ENCODE measurements around the gene SH2D3C. TPM values are rescaled to one million over a fixed set of nuclear protein-coding genes. Genes with fewer than 3 reads are reported as not detected.

The SH2D3C gene
- total RNA-seq, result 2.5 and 2.6 TPM in 2 replicates

DNA sequence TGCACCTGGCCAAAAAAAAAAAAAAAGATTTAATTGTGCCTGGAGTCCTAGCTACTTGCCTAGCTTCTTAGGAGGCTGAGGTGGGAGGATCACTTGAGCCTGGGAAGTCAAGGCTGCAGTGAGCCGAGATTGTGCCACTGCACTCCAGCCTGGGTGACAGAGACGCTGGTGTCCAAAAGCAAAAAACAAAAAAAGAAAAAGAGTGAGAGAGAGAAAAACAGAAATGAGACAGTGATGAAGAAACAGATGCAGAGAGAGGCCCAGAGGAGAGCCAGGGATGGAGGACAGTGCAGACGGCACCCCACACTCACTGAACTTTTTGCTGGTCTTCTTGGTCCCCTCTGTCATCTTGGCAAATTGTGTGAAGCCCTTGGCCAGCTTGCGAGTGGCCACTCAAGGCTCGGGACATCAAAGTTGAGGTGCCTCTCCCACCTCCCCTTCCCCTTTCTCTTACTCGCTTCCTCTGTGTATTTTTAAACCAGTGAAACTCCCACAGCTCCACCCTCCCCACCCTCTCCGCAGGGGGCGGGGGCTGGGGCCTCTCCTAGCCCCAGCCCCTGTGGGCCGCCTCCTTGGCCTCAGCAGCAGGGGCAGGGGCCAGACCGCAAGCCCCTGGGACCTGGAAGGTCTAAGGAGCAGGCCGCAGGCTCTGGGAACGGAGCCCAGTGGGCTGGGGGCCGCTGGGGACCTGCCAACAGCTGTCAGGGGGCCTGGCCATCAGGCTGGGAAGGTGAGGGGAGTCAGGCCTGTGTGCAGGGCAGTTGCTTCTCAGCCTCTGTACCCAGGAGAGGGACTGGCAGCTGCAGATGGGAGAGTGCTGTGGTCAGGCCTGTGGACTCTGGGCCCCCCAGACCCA lies at the start of gene SH2D3C:
Gene SH2D3C, minus strand, starts transcription at position 387 of the 856 bp plus-strand sequence. Its CDS starts 39 bp downstream, at position 348.

DNA sequence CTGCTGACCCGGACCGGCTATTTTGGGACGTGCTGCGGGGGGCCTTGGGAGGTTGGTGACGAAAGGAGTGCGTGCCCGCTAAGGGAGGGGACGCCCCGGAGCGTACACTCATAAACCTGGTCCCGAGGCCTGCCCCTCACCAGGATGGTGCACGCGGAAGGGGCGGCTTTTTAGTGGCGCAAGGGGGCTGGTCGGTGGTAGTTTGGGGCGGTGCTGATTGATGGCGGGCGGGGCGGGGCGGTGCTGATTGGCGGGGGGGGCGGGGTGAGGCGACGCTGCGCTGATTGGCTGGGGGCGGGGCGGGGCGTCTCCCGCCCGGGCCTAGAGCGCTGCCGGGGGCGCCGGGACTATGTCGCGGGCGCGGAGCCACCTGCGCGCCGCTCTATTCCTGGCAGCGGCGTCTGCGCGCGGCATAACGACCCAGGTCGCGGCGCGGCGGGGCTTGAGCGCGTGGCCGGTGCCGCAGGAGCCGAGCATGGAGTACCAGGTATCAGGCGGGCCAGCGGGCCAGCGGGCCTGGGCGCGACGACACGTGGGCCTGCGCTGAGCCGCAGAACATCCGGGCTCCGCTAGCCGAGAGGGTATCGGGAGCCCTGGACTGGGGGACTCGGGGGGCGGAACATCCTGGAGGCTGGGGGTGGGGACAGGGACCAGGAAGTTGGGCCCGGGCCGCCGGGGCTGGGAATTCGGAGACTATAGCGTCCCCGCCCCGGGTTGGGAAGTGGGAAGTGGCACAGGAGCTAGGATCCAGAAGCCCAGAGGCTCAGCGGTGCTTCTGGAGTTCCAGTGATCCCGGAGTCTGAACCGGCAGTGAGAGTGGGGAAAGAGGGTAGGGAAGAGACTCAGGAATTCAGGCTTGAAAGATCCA lies 24.3 kb upstream of the SH2D3C start, which contains the start of gene FPGS:
Gene FPGS, plus strand, starts transcription at position 307 of the 868 bp plus-strand sequence. Its CDS starts 43 bp downstream, at position 350.

DNA sequence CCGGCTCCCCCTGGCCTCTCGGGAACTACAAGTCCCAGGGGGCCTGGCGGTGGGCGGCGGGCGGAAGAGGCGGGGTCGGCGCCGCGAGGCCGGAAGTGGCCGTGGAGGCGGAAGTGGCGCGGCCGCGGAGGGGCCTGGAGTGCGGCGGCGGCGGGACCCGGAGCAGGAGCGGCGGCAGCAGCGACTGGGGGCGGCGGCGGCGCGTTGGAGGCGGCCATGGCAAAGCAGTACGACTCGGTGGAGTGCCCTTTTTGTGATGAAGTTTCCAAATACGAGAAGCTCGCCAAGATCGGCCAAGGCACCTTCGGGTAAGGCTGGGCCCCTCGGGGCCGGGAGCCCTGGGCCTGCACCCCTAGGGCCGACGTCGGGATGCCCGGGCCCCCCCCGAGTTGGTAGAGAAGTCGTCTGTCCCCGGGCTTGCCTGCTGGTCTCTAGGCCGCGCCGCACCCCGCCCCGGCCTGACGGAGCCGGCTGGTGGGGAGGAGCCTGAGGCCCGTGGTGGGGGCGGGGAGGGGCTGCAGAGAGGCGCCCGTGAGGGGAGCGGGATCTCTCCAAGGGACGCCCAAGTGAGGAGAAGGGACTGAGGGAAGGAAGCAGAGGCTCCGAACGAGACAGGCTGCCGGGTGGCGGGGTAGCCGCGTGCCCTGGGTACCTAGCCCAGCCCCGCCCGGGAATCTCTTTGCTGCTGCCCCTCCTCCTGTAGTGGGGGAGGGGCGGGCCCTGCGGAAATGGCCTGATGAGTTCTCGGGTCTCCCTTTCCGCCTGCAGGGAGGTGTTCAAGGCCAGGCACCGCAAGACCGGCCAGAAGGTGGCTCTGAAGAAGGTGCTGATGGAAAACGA lies 7.7 kb upstream of the SH2D3C start, which contains the start of gene CDK9:
Gene CDK9, plus strand, starts transcription at position 102 of the 840 bp plus-strand sequence. Its CDS starts 115 bp downstream, at position 217.

DNA sequence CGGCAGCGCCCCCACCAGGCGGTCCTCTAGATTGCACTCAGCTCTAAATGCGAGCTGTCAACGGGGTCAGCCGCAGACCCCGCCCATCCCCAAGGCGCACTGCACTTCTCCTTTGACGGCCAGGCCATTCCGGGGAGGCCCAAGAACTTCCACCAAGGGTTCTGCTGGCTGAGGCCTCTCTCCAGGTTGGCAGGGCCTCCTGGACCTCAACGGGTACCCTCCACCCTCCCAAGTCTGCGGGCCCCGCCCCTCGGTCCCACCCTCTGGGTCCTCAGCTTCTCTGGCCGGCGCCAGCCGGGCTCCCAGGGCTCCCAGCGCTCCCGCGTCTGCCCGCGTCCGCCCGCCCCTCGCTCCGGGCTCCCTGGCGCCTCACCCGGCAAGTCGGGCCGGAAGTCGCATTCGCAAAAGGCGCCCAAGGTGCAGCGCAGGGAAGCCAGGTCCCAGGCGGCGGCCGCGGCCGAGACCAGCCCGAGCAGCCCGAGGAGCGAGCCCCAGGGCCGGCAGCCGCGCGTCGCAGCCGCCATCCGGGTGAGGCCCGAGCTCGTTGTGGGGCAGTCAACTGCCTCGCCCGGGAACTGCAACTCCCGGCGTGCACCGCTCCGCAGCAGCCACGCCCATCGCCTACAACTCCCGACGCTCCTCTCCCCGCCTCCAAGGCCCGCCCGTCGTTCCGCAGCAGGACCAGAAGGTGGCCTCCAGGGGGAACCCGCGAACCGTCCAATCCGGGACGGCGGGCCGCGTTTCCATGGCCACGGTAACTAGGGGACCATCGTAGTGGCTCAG lies 43.5 kb downstream of the SH2D3C start, which contains the start of gene TOR2A:
Gene TOR2A, minus strand, starts transcription at position 548 of the 783 bp plus-strand sequence. Its CDS starts 24 bp downstream, at position 524.

GRCh38 chr9:127715470-127716337 lies 62.8 kb downstream of the SH2D3C start, which contains the start of the genes PTRH1 and TTC16:
PTRH1 (minus strand) TSS chr9:127715663; CDS start chr9:127715639, 24 bp downstream.
TTC16 (plus strand) TSS chr9:127716079; CDS start chr9:127716146, 67 bp downstream.

DNA sequence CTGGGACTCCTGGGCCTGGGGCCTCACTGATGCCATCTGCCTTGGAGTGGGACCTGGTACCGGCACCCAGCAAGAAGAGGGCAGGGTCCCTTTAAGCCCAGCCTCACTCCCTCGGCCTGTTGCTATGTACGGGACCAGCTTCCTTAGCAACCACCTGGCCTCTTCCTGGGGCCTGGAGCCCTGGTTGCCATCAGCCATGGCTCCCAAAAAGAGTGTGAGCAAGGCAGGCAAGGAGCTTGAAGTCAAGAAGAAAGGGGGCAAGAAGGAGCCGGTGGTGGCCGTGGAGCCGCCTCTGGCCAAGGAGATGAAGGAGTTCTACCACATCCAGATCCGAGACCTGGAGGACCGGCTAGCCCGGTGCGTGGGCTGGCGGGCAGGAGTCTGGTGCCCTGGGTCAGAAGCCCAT lies 71.6 kb downstream of the SH2D3C start, which contains the start of gene CFAP157:
Gene CFAP157, plus strand, starts transcription at position 153 of the 406 bp plus-strand sequence. Its CDS starts 44 bp downstream, at position 197.

Other genes starting within 250 kb of the SH2D3C start
- 28.4 and 35.6 TPM in 2 replicates for gene STXBP1, start 166.4 kb downstream of the SH2D3C start, total RNA-seq
- gene CFAP157, start 71.7 kb downstream of the SH2D3C start, total RNA-seq, result not detected in 2 replicates
- gene PTRH1, start 63.0 kb downstream of the SH2D3C start, total RNA-seq, result 24.6 and 39.2 TPM in 2 replicates
- 0.16 TPM in 1 of 2 replicates, not detected in the other for gene TTC16, start 62.6 kb downstream of the SH2D3C start, total RNA-seq
- gene TOR2A, start 43.4 kb downstream of the SH2D3C start, total RNA-seq, result 9.4 and 12.5 TPM in 2 replicates
- gene CDK9, start 7.4 kb upstream of the SH2D3C start, total RNA-seq, result 41.8 and 48.0 TPM in 2 replicates
- 24.9 and 29.3 TPM in 2 replicates for gene FPGS, start 24.2 kb upstream of the SH2D3C start, total RNA-seq
- 570 and 620 TPM in 2 replicates for gene ENG, start 76.0 kb upstream of the SH2D3C start, total RNA-seq
- gene AK1, start 99.0 kb upstream of the SH2D3C start, total RNA-seq, result 91.3 and 105 TPM in 2 replicates
- 108 and 138 TPM in 2 replicates for gene ST6GALNAC6, start 120.9 kb upstream of the SH2D3C start, total RNA-seq
- gene ST6GALNAC4, start 138.4 kb upstream of the SH2D3C start, total RNA-seq, result 66.1 and 73.9 TPM in 2 replicates
- gene PIP5KL1, start 152.1 kb upstream of the SH2D3C start, total RNA-seq, result 2.8 and 16.4 TPM in 2 replicates
- gene DPM2, start 159.2 kb upstream of the SH2D3C start, total RNA-seq, result 7.8 and 15.6 TPM in 2 replicates
- gene EEIG1, start 202.3 kb upstream of the SH2D3C start, total RNA-seq, result 6.1 and 6.6 TPM in 2 replicates

All from cardiac atrium fibroblast (primary cell).